GM23338 (cell line): ENCODE measurements around the gene ADSS1. TPM values are rescaled to one million over a fixed set of nuclear protein-coding genes. Genes with fewer than 3 reads are reported as not detected.

Source experiments
- CTCF ChIP-seq, 2 experiments: fragments of 200-600 bp in 1 of 2; sonication (generic) in 1 of 2; conservative IDR thresholded peaks; 2 replicates each; pipeline versions ENCODE4 v1.5.1 to v1.6.1; 2016 to 2017; ENCODE audit warnings: antibody characterized with exemption in 2 of 2, low read depth in 2 of 2, mild to moderate bottlenecking in 2 of 2, moderate library complexity in 1 of 2
- EZH2 ChIP-seq: fragments of 200-600 bp; sonication (generic); IDR thresholded peaks from one replicate; pipeline ENCODE4 v1.8.0; 2017; ENCODE audit warnings: antibody characterized with exemption, mild to moderate bottlenecking, low read depth; ENCODE audit not compliant: unreplicated experiment
- EZH2phosphoT487 ChIP-seq: fragments of 200-600 bp; sonication (generic); IDR thresholded peaks from one replicate; pipeline ENCODE4 v1.8.1; 2018; ENCODE audit warnings: antibody characterized with exemption; ENCODE audit not compliant: unreplicated experiment
- JUNB ChIP-seq: IDR thresholded peaks from one replicate; pipeline ENCODE4 v1.6.1; 2016; ENCODE audit warnings: antibody characterized with exemption; ENCODE audit not compliant: unreplicated experiment
- POLR2AphosphoS5 ChIP-seq: IDR thresholded peaks from 2 replicates; pipeline ENCODE4 v1.6.1; 2016; ENCODE audit warnings: antibody characterized with exemption, low read depth
- ZNF462 ChIP-seq: fragments of 250-450 bp; sonication (Bioruptor Pico); IDR thresholded peaks from 2 replicates; pipeline ENCODE4 v1.5.0; 2020; ENCODE audit warnings: mild to moderate bottlenecking, moderate library complexity
- polyA plus RNA-seq: library from polyadenylated mRNA; unstranded; fragments of >200 nt; fragmentation: Nextera tagmentation; extraction: Ambion mirVana; gene quantifications from 2 replicates; pipeline ENCODE4 v1.2.1, GENCODE V29; 2016
- total RNA-seq: library from RNA; depleted of rRNA; stranded (reverse); fragments of >200 nt; shearing (Covaris generic); gene quantifications from 2 replicates; pipeline ENCODE4 v1.2.3, GENCODE V29; 2014

The ADSS1 gene
- total and polyA plus RNA-seq, 2 experiments from 2014 or later = 9.5 to 11.6 TPM

- TF ChIP-seq ZNF462 (CRISPR knock-in tag) (no peak), POLR2AphosphoS5 (no peak), CTCF (conservative IDR thresholded peaks at IDR 0.05; ENCODE audit: low read depth in 2 of 2) (no peak), EZH2 (no peak), JUNB (no peak), EZH2phosphoT487 (no peak)
Measured at GRCh38 chr14:104724407-104724980, 465 bp downstream of the ADSS1 start (continued).
